BJ (cell line): ENCODE data around the gene GPR158. TPM values are rescaled to one million over a fixed set of nuclear protein-coding genes. Genes with fewer than 3 reads are reported as not detected.

Experiments used
- CTCF ChIA-PET: fragments of 350-600 bp; formaldehyde crosslinking; extraction: SDS; loops from one replicate; lab custom pipeline; 2021; ENCODE audit warnings: antibody characterized with exemption, inconsistent platforms; lab: Yijun Ruan, JAX
- POLR2A ChIA-PET: fragments of 300-600 bp; sonication (Branson Sonifier 250); formaldehyde crosslinking; extraction: SDS; loops from one replicate; lab custom pipeline; 2021; ENCODE audit warnings: antibody characterized with exemption; lab: Charles Lee
- DNase-seq: peaks from one replicate; pipeline ENCODE4 v3.0.0-alpha.2; 2011; ENCODE audit warnings: low read depth
- H3K27me3 ChIP-seq: 2 replicates; pipeline ENCODE4 v1.6.0; 2011; ENCODE audit warnings: low read length; ENCODE audit not compliant: control insufficient read depth, insufficient read depth
- H3K36me3 ChIP-seq: 2 replicates; pipeline ENCODE4 v1.5.1; 2011; ENCODE audit warnings: low read length; ENCODE audit not compliant: control insufficient read depth, insufficient read depth
- H3K4me3 ChIP-seq: 2 replicates; pipeline ENCODE4 v1.5.1; 2011; ENCODE audit warnings: low read depth, mild to moderate bottlenecking, control low read depth, low read length
- polyA plus RNA-seq: library from polyadenylated mRNA; depleted of rRNA; stranded (reverse); fragments of >200 nt; gene quantifications from 2 replicates; pipeline ENCODE4 v1.2.3, GENCODE V29; 2011
- TF ChIP-seq, protein P1 (sequence below): IDR thresholded peaks from 2 replicates; pipeline ENCODE4 v1.5.1; 2011; ENCODE audit warnings: low read depth, mild to moderate bottlenecking, control low read depth, inconsistent platforms, low read length, moderate library complexity; ENCODE audit not compliant: insufficient read depth

Gene GPR158
- polyA plus RNA-seq, 1 experiment = 0.01 TPM

DNA sequence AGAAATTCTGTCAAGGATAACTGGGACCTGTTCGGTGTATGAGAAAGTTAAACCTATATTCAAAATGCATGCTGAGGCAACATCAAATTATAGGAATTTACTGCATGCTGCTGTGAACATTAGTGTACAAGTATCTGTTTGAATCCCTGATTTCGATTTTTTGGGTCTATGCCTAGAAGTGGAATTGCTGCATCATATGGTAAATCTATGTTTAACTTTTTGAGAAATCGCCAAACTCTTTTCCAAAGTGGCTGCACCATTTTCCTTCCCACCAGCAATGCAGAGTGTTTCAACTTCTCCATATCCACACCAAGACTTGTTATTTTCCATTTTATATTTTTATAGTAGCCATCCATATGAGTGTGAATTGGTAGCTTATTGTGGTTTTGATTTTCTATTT lies 306.7 kb downstream of the GPR158 start:
- no peaks in the 10 kb centered on the region for H3K27me3 ChIP-seq
- no peaks in the 10 kb centered on the region for H3K36me3 ChIP-seq
- TF ChIP-seq, protein P1, sequence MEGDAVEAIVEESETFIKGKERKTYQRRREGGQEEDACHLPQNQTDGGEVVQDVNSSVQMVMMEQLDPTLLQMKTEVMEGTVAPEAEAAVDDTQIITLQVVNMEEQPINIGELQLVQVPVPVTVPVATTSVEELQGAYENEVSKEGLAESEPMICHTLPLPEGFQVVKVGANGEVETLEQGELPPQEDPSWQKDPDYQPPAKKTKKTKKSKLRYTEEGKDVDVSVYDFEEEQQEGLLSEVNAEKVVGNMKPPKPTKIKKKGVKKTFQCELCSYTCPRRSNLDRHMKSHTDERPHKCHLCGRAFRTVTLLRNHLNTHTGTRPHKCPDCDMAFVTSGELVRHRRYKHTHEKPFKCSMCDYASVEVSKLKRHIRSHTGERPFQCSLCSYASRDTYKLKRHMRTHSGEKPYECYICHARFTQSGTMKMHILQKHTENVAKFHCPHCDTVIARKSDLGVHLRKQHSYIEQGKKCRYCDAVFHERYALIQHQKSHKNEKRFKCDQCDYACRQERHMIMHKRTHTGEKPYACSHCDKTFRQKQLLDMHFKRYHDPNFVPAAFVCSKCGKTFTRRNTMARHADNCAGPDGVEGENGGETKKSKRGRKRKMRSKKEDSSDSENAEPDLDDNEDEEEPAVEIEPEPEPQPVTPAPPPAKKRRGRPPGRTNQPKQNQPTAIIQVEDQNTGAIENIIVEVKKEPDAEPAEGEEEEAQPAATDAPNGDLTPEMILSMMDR = no peak
- ChIA-PET CTCF (no interaction called here), POLR2A (no interaction called here)
- no peak overlapping the region for H3K4me3 ChIP-seq
- DNase-seq = no peak

DNA sequence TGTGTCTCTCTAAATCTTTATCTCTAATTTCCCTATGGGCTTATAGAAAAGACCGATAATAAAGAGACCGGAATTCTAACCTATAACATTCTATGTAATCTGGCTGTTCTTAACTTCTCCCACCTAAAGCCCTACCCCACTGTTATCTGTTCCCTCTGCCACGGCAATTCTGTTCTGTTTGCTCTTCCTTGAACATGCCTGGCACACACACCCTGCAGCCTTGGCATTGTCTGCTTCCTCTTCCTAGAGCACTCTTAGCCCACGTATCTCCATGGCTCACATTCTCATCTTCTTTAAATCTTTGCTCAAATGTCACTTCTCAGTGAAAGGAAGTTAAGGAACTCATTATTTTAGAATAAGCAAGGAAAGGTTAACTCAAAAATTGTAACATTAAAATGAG lies 309.2 kb downstream of the GPR158 start:
- DNase-seq = no peak
- TF ChIP-seq, protein P1 = no peak
- Histone ChIP-seq H3K27me3 (no peaks in the 10 kb centered on the region), H3K36me3 (no peaks in the 10 kb centered on the region), H3K4me3 (no peak overlapping the region)
- CTCF ChIA-PET = no interaction called here
- POLR2A ChIA-PET = no interaction called here

DNA sequence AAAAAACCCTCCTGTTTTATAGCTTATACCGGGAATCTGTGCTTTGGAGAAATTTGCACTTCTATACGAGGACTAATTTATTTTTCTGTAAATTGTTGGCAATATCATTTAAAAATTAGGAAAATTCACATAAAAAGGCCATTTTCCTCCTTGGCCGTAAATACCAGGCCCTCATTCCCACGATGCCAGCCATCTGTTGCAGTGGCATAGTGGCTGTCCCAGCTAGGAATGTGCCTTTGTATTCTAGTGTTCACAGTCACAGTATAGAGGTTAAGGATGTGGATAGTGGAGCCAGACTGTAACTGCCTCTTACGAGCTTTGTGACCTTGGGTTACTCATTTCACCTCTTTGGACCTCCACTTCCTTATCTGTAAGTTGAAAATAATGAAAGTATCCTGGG lies 312.5 kb downstream of the GPR158 start:
- Histone ChIP-seq H3K36me3 (no peaks in the 10 kb centered on the region), H3K4me3 (no peak overlapping the region), H3K27me3 (no peaks in the 10 kb centered on the region)
- ChIA-PET POLR2A (no interaction called here), CTCF (interaction anchor here (0.6 kb wide), 1 partner anchor 693 kb away, joined by 3 read pairs; no protein-coding TSS in a partner anchor)
- TF ChIP-seq, protein P1 = no peak
- DNase-seq = no peak

DNA sequence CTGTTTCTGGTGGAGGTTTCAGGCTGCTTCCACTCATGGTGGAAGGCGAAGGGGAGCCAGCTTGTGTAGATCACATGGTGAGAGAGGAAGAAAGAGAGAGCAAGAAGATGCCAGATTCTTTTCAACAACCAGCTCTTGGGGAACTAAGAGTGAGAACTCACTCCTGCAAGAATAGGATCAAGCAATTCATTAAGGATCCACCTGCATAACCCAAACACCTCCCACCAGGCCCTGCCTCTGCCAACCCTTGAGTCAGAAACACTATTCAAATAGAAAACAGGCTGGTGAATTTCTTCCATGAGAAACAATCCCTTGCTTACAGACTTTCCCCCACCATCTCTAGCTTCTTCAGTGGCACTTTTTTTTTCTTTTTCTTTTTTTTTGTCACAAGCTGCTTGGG lies 317.2 kb downstream of the GPR158 start:
- H3K27me3 ChIP-seq = no peaks in the 10 kb centered on the region
- H3K4me3 ChIP-seq = no peak overlapping the region
- no peaks in the 10 kb centered on the region for H3K36me3 ChIP-seq
- DNase-seq = no peak
- CTCF ChIA-PET = no interaction called here
- POLR2A ChIA-PET = no interaction called here
- TF ChIP-seq, protein P1 = no peak

DNA sequence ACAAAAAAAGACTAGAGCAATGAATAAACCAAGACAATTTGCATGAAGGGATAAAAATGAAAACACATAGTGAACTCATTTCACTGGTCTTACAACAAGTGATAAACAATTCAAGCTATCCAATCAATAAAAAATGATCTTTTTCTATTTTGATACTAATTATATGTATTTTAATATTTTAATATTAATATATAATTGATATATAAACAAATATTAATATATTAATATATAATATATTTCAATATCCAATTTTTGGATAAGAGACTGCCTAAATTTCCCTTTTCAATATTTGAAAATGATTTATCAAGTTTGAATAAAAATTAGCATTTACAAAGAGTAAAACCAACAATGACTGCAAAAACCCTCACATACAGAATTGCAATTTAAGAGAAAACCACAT lies 317.9 kb downstream of the GPR158 start:
- DNase-seq = no peak
- H3K4me3 ChIP-seq = no peak overlapping the region
- CTCF ChIA-PET = no interaction called here
- H3K36me3 ChIP-seq = no peaks in the 10 kb centered on the region
- TF ChIP-seq, protein P1 = no peak
- POLR2A ChIA-PET = no interaction called here
- no peaks in the 10 kb centered on the region for H3K27me3 ChIP-seq
